Liver (tissue), 3 donors: ENCODE results near the gene NIT2.

Experiments used
- ATF3 ChIP-seq: IDR thresholded peaks from 2 replicates; pipeline ENCODE4 v1.6.1; 2016; ENCODE audit warnings: antibody characterized with exemption
- CTCF ChIP-seq: fragments of 150-350 bp; IDR thresholded peaks from 2 replicates; pipeline ENCODE4 v1.5.1; 2017; ENCODE audit warnings: improper control_type of control experiment, low read depth, low read length; ENCODE audit not compliant: missing input control
- FOXA1 ChIP-seq: IDR thresholded peaks from 2 replicates; pipeline ENCODE4 v1.6.1; 2016; ENCODE audit warnings: antibody characterized with exemption
- GABPA ChIP-seq, 2 donors: IDR thresholded peaks in 1 of 2; conservative IDR thresholded peaks in 1 of 2; 2 replicates each; pipeline ENCODE4 v1.6.1; 2016; ENCODE audit warnings: antibody characterized with exemption in 2 of 2, mild to moderate bottlenecking in 1 of 2, moderate library complexity in 1 of 2
- JUND ChIP-seq, 2 donors: IDR thresholded peaks; 2 replicates each; pipeline ENCODE4 v1.6.1; 2016; ENCODE audit warnings: antibody characterized with exemption in 2 of 2
- MAX ChIP-seq: IDR thresholded peaks from 2 replicates; pipeline ENCODE4 v1.6.1; 2016; ENCODE audit warnings: antibody characterized with exemption
- RAD21 ChIP-seq, 2 donors: IDR thresholded peaks; 2 replicates each; pipeline ENCODE4 v1.6.1; 2016; ENCODE audit warnings: antibody characterized with exemption in 2 of 2, mild to moderate bottlenecking in 2 of 2
- REST ChIP-seq: IDR thresholded peaks from 2 replicates; pipeline ENCODE4 v1.6.1; 2016; ENCODE audit warnings: antibody characterized with exemption, mild to moderate bottlenecking
- RXRA ChIP-seq, 2 donors: IDR thresholded peaks; 2 replicates each; pipeline ENCODE4 v1.6.1; 2017 to 2018; ENCODE audit warnings: antibody characterized with exemption in 2 of 2, mild to moderate bottlenecking in 1 of 2
- SP1 ChIP-seq: IDR thresholded peaks from 2 replicates; pipeline ENCODE4 v1.6.1; 2018; ENCODE audit warnings: antibody characterized with exemption, mild to moderate bottlenecking
- TAF1 ChIP-seq: conservative IDR thresholded peaks from 2 replicates; pipeline ENCODE4 v1.6.1; 2016; ENCODE audit warnings: antibody characterized with exemption, mild to moderate bottlenecking
- YY1 ChIP-seq: IDR thresholded peaks from 2 replicates; pipeline ENCODE4 v1.6.1; 2016; ENCODE audit warnings: antibody characterized with exemption, mild to moderate bottlenecking
- donor health status: healthy.
- donor health status: healthy.

GRCh38 chr3:100340527-100340926 is 6.0 kb downstream of the NIT2 start:
- TF ChIP-seq CTCF: no peak
- TF ChIP-seq TAF1: no peak
- peak; percentile 50 to 60 for TF ChIP-seq JUND (IDR thresholded peaks at IDR 0.05)
- peak; percentile 63 for TF ChIP-seq YY1
- peak in 1 of 2 donors; percentile 30 for TF ChIP-seq RAD21 (IDR thresholded peaks at IDR 0.05)
- peak; percentile 8 for TF ChIP-seq SP1
- TF ChIP-seq MAX: no peak
- peak; percentile 41 to 61 for TF ChIP-seq RXRA (IDR thresholded peaks at IDR 0.05)
- TF ChIP-seq FOXA1: no peak
- no peak for TF ChIP-seq GABPA (IDR thresholded peaks at IDR 0.05 in 1 of 2, conservative IDR thresholded peaks at IDR 0.05 in 1 of 2)
- peak; percentile 82 for TF ChIP-seq ATF3
- TF ChIP-seq REST: no peak
